ENCODE measurements around the gene IYD. TPM values are rescaled to one million over a fixed set of nuclear protein-coding genes. Genes with fewer than 3 reads are reported as not detected.

The IYD gene
- total and polyA plus RNA-seq, 11 donors, result 0.12 TPM; not detected in 10

DNA sequence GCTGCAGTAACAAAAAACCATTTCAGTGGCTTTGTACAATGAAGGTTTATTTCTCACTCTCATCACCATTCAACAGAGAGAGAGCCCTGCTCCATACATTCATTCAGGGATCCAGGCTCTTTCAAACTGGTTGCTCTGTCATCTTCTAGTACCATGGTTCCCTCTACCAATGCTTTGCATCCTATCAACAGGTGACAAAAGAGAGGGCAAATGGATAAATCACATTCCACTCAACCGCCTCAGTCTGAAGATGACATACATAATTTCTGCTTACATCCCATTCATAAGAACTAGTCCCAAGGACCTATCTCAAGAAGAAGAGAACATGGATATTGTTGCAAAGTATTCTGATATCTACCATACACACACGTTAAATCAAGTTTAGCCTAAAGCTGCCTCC, 51.6 kb downstream of the IYD start:
- Histone ChIP-seq H3K27me3 (no peaks in the 10 kb centered on the region), H3K4me1 (peaks cover 0 to 24% (median 8%) of the 10 kb centered on the region in 12 donors), H3K4me3 (no peak overlapping the region), H3K36me3 (no peaks in the 10 kb centered on the region), H3K27ac (peak overlapping the region in 5 of 12 donors; percentile 15 to 51 (median 41)), H3K9me3 (peaks cover 0 to 7% (median 0%) of the 10 kb centered on the region in 12 donors)
- TF ChIP-seq, protein P1, sequence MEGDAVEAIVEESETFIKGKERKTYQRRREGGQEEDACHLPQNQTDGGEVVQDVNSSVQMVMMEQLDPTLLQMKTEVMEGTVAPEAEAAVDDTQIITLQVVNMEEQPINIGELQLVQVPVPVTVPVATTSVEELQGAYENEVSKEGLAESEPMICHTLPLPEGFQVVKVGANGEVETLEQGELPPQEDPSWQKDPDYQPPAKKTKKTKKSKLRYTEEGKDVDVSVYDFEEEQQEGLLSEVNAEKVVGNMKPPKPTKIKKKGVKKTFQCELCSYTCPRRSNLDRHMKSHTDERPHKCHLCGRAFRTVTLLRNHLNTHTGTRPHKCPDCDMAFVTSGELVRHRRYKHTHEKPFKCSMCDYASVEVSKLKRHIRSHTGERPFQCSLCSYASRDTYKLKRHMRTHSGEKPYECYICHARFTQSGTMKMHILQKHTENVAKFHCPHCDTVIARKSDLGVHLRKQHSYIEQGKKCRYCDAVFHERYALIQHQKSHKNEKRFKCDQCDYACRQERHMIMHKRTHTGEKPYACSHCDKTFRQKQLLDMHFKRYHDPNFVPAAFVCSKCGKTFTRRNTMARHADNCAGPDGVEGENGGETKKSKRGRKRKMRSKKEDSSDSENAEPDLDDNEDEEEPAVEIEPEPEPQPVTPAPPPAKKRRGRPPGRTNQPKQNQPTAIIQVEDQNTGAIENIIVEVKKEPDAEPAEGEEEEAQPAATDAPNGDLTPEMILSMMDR (IDR thresholded peaks at IDR 0.05), result no peak
- TF ChIP-seq POLR2A (IDR thresholded peaks at IDR 0.05), result no peak
- DNase-seq, result no peak
- intact Hi-C loops (cut with DNase I), result loop anchor here in 5 of 10 donors (5.0 to 10.0 kb wide), 4 partner anchors 184 to 264 kb away; no protein-coding TSS in a partner anchor
- WGBS, 4 donors, result 92 to 98% (median 94%) methylated on average over 2 of the region's 2 CpGs
- ATAC-seq, result no peak

DNA sequence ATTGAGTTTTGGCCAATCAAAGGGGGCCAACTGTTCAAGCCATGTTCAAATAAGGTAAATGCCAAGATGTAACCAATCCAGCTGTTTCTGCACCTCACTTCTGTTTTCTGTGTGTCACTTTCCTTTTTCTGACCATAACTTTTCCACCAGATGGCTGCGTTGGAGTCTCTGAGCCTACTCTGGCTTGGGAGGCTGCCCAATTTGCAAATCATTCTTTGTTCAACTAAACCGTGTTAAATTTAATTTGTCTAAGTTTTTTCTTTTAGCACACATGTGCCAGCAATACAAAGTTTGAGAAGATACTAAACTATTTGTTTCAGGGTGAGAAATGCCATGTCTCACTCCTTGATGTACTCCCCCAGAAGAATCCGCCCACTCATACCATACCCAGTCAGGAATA, 52.1 kb downstream of the IYD start:
- Histone ChIP-seq H3K36me3 (no peaks in the 10 kb centered on the region), H3K27me3 (no peaks in the 10 kb centered on the region), H3K4me1 (peaks cover 0 to 24% (median 8%) of the 10 kb centered on the region in 12 donors), H3K9me3 (peaks cover 0 to 7% (median 0%) of the 10 kb centered on the region in 12 donors), H3K27ac (peak overlapping the region in 6 of 12 donors; percentile 9 to 51 (median 36)), H3K4me3 (no peak overlapping the region)
- no peak for TF ChIP-seq POLR2A (IDR thresholded peaks at IDR 0.05)
- TF ChIP-seq, protein P1 (IDR thresholded peaks at IDR 0.05), result peak in 1 of 12 donors; percentile 6
- ATAC-seq, result no peak
- 55 to 75% (median 63%) methylated on average over 3 of the region's 3 CpGs for WGBS, 4 donors
- no peak for DNase-seq
- intact Hi-C loops (cut with DNase I), result loop anchor here in 5 of 10 donors (5.0 to 10.0 kb wide), 4 partner anchors 184 to 264 kb away; no protein-coding TSS in a partner anchor

DNA sequence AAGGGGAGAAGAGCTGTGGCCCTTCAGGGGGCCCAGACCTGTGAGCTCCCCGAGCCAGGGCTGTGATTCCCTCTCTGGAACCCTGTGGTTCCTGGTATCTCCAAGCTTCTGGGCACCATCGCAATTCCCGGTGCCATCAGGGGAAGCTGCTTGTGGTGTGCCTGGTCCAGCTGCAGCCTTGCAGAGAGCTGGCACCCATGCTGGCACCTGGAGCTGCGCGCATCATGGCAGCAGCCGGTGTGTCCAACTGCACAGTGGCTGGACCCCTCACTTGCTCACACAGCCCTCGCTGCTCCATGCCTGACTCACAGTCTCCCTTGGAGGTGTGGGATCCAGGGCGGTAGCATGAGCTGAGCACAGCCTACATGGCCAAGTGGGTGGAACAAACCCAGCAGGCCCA, 56.7 kb downstream of the IYD start:
- Histone ChIP-seq H3K4me3 (no peak overlapping the region), H3K27ac (no peak overlapping the region), H3K36me3 (no peaks in the 10 kb centered on the region), H3K4me1 (peaks cover 0 to 10% (median 0%) of the 10 kb centered on the region in 12 donors), H3K27me3 (no peaks in the 10 kb centered on the region), H3K9me3 (peaks cover 0 to 2% (median 0%) of the 10 kb centered on the region in 12 donors)
- intact Hi-C loops (cut with DNase I), result loop anchor here in 5 of 10 donors (5.0 to 10.0 kb wide), 4 partner anchors 112 to 259 kb away; no protein-coding TSS in a partner anchor
- 92 to 99% (median 98%) methylated on average over 8 of the region's 8 CpGs for WGBS, 4 donors
- DNase-seq (no peak), ATAC-seq (peak in 1 of 4 donors; percentile 19)
- TF ChIP-seq, protein P1 (IDR thresholded peaks at IDR 0.05), result no peak
- no peak for TF ChIP-seq POLR2A (IDR thresholded peaks at IDR 0.05)

DNA sequence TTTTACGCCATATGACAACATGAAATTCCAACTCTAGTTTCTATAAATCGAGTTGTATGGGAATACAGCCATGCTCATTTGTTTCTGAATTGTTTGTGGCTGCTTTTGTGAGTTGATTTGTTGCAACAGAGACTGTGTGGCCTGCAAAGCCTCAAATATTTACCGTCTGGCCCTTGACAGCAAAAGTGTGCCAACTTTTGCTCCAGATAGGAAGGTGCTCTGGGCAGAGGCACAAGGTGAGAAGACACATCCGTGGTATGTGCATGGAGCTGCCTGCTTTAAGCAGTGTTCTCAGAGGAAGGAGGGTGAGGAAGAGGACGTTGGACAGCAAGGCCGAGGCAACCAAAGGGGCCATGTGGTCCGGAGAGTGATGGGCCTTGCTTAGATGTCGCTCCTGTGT, 57.4 kb downstream of the IYD start:
- Histone ChIP-seq H3K9me3 (no peaks in the 10 kb centered on the region), H3K27ac (no peak overlapping the region), H3K4me1 (peaks cover 0 to 3% (median 0%) of the 10 kb centered on the region in 12 donors), H3K36me3 (no peaks in the 10 kb centered on the region), H3K4me3 (no peak overlapping the region), H3K27me3 (no peaks in the 10 kb centered on the region)
- TF ChIP-seq POLR2A (IDR thresholded peaks at IDR 0.05), result no peak
- TF ChIP-seq, protein P1 (IDR thresholded peaks at IDR 0.05), result no peak
- no peak for DNase-seq
- intact Hi-C loops (cut with DNase I), result loop anchor here in 5 of 10 donors (5.0 to 10.0 kb wide), 4 partner anchors 111 to 259 kb away; no protein-coding TSS in a partner anchor
- WGBS, 4 donors, result 47 to 71% (median 58%) methylated on average over 8 of the region's 8 CpGs
- ATAC-seq, result peak; percentile 55 to 84 (median 66)
